ENCODE results near the gene INKA2.

INKA2 gene

DNA sequence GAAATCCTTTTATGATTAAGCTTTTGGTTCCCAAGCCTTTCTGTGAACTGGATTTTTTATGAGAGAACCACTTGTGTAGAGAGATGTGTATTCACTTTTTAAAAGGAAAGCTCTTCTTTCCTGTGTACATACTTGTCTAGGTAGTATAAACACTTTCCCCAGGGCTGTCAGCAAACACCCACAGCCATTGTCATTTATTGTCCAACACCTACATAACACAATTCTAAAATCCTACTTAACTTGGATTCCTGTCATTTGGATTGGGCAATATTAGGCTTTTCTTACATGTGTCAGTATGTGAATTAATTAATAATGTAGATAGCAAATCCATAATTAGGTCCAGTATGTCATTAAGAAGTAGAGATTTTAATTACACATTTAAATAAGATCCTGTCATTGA is 28.8 kb upstream of the INKA2 start:
- DNase-seq (ENCODE audit: insufficient read length, low spot score) (no peak), FAIRE-seq (no peak)
- no peak for TF ChIP-seq CTCF (IDR thresholded peaks at IDR 0.05; ENCODE audit: insufficient read depth, missing control alignments)

- no peak for TF ChIP-seq CTCF (IDR thresholded peaks at IDR 0.05; ENCODE audit: insufficient read depth, missing control alignments)
- FAIRE-seq (no peak), DNase-seq (ENCODE audit: insufficient read length, low spot score) (no peak)
These were observed 23.1 kb upstream of the INKA2 start for GRCh38 chr1:111762332-111762731.

DNA sequence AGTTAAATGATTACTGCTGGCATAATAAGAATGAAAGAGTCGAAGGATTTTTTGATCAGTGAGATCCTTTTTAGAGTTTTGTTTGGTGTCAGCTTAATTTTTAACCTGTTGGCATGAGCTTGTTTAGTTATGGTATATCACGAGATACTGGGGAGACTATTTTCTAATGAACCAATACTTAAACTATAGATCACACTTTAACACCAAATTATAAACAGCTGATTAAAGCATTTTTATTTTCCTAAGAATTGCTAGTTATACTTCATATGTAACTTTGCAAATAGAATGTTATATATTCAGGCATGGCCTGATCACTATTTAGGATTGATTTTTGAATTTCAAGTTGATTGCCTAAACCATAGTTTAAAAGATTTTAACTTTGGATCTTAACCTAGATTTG is 22.5 kb upstream of the INKA2 start:
- no peak for DNase-seq (ENCODE audit: insufficient read length, low spot score)
- no peak for TF ChIP-seq CTCF (IDR thresholded peaks at IDR 0.05; ENCODE audit: insufficient read depth, missing control alignments)
- no peak for FAIRE-seq

GRCh38 chr1:111758373-111758772 is 19.2 kb upstream of the INKA2 start:
- FAIRE-seq (no peak), DNase-seq (ENCODE audit: insufficient read length, low spot score) (no peak)
- no peak for TF ChIP-seq CTCF (IDR thresholded peaks at IDR 0.05; ENCODE audit: insufficient read depth, missing control alignments)

DNA sequence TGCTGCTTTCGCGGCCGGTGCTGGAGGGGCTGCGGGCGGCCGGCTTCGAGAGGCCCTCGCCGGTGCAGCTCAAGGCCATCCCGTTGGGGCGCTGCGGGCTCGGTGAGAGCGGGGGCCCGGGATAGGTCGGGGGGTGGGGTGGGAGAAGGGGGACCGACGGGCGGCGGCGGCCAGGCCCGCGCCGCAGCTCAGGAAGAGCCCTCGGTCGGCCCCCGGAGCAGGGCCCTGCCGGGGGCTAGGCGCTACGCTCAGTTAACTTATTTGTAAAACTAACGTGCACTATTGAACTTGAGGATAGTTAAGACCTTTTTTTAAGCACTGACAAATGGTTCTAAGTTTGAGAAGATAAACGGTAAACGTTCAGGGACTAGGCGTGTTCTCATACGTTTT is 16.9 kb upstream of the INKA2 start:
- TF ChIP-seq CTCF (IDR thresholded peaks at IDR 0.05; ENCODE audit: insufficient read depth, missing control alignments), result no peak
- FAIRE-seq (no peak), DNase-seq (ENCODE audit: insufficient read length, low spot score) (no peak)

- peak; percentile 78 for DNase-seq (ENCODE audit: insufficient read length, low spot score)
- FAIRE-seq, result no peak
- TF ChIP-seq CTCF (IDR thresholded peaks at IDR 0.05; ENCODE audit: insufficient read depth, missing control alignments), result peak; percentile 82
These were observed 16.3 kb upstream of the INKA2 start, which contains the start of gene DDX20 for GRCh38 chr1:111755331-111756123. Gene DDX20 (plus strand): TSS chr1:111755901. CDS start chr1:111755925, 24 bp downstream.

DNA sequence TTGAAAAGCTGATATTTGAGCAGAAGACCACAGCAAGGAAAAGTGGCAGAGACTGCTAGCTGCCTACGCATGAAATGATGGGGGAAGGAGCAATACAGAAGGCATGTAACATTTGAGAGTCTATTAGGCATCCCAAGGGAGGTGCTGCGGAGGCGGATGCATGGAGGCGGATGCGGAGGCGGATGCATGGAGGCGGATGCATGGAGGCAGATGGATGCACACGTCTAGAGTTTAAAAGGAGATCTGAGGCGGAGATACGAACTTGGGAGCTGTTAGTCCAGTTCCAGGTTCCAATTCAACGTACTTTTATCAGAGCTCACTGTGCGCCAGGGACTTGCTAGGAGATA is 15.8 kb upstream of the INKA2 start:
- DNase-seq (ENCODE audit: insufficient read length, low spot score) (no peak), FAIRE-seq (no peak)
- no peak for TF ChIP-seq CTCF (IDR thresholded peaks at IDR 0.05; ENCODE audit: insufficient read depth, missing control alignments)
